HG03439 (cell line): ENCODE results near the gene VWC2L.

Experiments
- ATAC-seq: cut with Tn5 transposase; IDR thresholded peaks from one replicate; pipeline ENCODE4 v1.9.1; 2021; ENCODE audit warnings: mild to moderate bottlenecking, moderate library complexity; ENCODE audit not compliant: unreplicated experiment

VWC2L gene

DNA sequence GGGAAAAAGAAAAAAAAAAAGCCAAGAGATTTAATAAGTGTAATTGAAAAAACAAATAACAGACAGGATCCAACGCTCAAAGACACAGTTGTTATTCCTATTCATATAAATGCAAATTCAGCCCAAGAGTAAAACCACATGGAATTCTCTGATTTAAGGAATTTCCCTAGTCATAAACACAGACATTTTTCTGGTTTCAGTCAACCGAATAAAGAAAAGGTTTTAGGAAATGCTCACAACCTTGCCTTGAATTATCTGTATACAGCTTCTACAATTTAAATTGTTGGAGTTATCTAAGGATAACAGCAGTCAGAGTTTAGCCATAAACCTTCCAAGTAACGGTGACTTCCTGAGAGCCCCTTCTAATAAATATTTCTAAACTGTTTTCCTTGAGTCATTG is 122.7 kb downstream of the VWC2L start:
- ATAC-seq, result no peak

- no peak for ATAC-seq
These were observed 125.8 kb downstream of the VWC2L start for GRCh38 chr2:214536625-214537024.

DNA sequence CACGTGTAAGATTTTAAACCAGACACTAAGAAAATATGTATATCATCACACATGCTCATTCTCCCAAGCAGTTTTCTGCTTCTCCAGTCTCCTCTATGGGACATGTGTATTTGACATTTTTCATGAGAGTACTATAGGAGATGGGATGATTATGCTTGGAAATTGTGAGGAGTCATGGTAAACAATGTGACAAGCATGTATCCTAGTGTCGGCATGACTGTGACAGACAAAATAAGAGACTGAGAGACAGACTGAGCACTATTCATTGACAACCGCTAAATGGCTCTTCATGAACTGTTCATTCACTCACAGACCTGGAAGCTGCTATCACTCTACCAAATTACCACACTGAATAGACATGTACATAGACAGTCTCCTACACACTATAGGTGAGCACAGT is 127.1 kb downstream of the VWC2L start:
- no peak for ATAC-seq

DNA sequence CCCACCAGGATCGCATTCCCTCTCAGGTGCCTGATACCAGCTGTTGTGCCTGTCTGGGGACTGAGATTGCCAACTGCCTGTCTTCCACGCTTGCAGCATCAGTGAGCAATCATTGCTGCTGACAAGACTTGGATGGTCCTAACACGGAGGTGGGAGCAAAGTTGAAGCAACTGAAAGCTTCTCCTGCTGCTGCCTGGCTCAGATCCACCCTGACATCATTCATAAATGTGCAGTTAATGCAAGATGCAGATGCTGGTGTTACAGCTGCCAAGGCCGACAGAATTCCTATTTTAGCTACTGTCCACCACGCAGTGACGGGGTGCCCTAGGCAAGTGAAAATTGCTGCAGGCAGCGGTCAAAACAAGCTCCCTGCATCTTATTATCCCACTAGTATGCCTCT is 131.4 kb downstream of the VWC2L start:
- ATAC-seq, result no peak

DNA sequence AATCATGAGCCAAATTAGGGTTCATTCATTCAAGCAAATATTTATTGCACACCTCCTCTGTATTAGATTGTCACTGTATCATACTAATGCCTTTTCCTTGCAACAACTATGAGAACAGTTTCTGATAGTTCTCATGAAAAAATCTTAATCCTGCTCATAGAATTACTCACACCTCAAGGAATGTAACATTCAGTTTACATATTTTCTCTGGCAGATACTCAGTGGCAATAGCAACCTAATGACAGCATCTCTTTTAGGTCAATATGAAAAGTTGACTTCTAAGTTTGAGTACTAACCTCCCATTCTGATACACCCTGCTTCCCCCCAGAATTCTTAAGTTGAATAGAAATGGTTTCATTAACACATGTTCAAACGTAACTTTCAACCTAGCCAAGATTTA is 132.0 kb downstream of the VWC2L start:
- no peak for ATAC-seq

DNA sequence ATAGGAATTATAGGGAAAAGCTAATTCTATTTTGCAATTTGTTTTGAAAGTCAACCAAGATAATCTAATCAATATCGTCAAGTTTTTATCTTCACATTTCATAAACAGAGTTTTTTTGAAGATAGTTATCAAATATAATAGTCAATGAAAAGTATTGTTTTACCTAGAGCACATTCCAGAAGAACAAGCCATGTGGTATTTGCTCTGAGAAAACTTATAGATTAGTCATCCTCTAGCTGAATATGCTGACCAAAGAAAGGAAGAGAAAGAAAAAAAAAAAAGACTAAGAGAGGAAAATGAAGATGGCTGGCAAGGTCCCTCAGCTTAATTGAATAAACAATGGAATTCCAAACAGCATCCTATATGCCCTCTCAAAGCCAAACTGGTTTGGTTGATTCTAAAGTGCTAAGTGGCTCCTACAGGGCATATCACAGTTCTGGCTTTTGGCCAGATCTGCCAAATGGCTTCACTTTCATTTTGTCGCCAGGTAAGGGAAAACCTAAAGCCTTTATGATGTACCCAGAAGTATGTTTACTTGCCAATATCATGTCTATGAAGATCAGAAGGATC is 132.6 kb downstream of the VWC2L start:
- ATAC-seq, result no peak

DNA sequence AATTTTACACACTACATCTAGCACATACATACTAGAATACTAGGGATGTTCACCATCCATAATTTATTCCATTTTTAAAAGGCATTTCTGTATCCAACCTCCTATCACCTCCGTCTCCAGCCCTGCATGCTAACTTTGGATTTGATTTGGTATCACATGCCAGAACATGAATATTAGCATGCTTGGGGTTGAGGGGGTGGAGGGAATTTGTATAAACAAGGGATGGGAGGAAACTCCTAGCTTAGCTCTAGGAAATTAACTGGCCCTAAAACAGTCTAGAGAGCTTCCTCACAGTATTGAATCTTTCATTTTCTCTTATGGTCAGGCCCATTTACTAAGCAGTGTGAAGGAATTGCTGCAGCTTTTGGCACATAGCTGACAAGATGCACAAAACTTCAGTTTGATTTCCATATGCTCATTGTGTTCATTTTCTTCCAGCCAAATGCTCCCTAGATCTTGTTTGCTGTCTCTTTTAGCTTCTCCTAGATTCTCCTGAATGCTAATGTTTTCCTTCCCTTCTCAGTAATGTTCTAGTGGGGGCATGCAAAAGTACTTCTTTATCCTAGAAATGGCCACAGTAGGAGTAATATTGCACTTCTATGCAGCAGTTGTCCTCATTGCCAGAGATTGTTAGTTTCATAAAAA is 135.2 kb downstream of the VWC2L start:
- no peak for ATAC-seq

DNA sequence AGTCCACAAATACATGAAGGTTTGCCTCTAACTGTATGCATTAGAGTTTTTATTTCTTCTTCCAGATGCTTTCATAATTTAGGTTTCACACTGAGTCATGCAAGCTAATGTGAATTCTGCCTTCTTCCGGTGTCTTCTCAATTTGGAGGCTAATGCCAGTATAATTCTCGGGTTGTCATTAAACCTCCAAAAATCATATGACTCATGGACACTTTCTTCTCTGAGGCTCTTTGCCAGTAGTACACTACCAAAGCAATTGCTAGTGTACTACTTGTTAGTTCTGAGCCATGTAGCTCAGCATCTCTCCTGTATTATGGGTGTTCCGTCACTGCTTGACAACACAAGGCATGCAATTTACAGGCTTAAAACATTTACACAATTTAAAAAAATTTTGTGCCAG is 137.1 kb downstream of the VWC2L start:
- no peak for ATAC-seq

DNA sequence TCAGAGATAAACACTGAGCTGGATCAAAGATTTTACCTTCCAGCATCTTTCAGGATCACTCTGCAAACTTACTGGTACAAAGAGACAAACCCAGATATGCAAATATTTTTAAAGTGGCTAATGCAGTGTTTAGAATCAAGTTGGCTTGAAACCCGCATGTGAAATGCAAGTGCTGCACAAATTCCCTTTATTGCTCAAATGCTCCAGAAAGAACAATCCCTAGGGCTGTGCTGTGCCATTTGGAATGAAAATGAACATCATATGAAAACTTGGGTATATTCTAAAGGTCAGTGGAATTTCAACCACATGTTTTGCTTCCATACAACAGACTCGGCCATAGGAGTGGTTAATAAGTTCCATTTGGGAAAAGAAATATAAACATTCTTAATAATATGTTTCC is 139.1 kb downstream of the VWC2L start:
- no peak for ATAC-seq

DNA sequence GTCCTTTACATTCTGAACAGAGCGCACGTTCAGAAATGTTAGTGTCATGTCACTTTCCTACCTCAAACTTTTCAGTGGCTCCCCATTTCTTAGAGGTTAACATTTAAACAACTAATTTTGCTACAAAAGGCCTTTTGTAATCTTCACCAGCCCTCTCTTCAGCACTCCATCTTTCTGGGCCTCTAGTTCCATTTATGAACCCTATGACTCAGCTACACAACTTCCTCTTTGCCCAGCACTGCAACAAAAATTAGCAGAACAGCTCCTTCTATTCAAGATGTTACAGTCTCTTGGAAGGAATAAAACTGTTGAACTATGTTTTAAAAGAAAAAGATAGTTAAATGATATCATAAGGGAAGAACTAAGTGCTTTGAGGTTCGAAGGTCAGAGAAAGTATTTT is 139.9 kb downstream of the VWC2L start:
- ATAC-seq, result no peak

GRCh38 chr2:214557884-214558283 is 147.0 kb downstream of the VWC2L start:
- no peak for ATAC-seq

DNA sequence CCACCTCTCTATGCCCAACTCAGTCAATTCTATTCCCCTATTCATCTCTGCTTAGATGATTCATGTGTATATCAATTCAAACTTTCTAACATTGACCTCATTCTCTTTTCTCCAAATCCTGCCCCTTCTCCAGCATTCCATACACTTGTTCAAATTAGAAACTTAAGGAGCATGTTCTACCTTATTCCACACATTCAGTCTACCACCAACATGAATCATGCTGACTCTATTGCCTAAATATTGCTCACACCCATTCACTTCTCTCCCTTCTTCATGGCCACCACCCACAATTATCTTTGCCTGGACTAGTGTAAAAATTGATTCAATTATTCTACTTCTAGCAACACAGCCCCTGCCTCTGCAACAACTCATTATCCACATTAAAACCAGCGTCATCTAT is 147.5 kb downstream of the VWC2L start:
- no peak for ATAC-seq

- ATAC-seq, result no peak
These were observed 149.3 kb downstream of the VWC2L start for GRCh38 chr2:214560176-214560575.

DNA sequence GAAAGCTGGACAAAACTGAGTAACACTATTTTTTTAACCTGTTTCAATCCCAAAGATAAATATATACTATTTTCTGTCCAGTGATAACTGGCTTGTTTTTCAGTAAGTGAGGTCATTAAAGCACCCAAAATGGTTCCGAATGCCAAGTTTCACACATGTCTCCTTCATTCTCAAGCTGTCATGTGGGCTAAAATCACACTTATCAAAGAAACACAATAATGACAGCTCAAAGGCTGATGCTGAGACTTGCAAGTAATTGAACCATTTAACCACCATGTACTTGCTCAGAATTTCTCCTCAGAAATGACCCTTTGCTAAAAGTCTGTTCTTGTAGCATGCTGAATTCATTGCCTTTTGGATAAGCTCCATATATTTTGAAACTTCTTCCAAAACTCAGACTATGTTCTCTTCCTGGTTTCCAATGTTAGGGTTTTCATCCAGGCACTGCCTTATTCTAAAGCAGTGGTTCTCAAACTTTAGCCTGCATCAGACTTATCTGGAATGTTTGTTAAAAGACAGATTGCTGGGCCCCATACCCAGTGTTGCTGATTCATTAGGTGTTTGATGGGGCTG is 149.8 kb downstream of the VWC2L start:
- no peak for ATAC-seq

DNA sequence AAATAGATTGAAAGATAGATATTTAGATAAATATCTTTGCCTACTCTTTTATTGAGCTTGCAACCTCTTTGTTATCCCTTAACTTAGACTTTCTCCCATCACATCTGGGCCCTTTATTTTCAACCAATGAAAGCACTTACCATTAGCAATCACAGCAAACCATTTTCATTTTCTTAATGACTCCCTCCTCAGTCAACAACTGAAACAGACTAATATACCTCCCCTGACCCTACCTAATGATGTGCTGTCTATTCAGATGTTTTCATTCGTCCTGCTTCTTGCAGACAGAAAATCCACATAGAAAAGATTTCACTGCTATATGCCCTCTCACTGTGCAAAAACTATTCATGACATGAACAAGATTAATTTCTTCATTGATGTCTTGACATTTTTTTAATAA is 154.4 kb downstream of the VWC2L start:
- ATAC-seq, result no peak

DNA sequence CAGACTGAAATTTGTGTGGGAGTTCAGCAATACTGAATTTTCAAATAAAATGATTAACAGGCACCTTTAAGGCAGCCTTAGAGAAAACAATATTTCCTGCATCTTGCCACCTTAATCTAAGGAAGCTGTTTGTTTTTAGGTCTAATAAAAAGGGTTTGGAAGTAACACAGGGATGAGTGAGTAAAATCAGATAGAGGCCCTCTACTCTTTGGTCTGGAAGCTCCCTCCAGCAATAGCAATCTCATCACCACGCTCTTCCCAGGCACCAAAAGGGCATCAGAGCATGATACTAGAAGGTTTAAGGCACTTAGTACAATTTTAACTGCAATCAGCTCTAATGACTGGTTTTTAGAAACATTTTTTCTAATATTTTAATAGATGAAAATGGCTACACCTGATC is 155.6 kb downstream of the VWC2L start:
- ATAC-seq, result no peak

GRCh38 chr2:214569419-214570035 is 158.7 kb downstream of the VWC2L start:
- no peak for ATAC-seq

GRCh38 chr2:214574084-214574781 is 163.4 kb downstream of the VWC2L start:
- no peak for ATAC-seq

GRCh38 chr2:214575030-214575429 is 164.2 kb downstream of the VWC2L start:
- no peak for ATAC-seq

- no peak for ATAC-seq
These were observed 164.6 kb downstream of the VWC2L start for GRCh38 chr2:214575465-214575864.

DNA sequence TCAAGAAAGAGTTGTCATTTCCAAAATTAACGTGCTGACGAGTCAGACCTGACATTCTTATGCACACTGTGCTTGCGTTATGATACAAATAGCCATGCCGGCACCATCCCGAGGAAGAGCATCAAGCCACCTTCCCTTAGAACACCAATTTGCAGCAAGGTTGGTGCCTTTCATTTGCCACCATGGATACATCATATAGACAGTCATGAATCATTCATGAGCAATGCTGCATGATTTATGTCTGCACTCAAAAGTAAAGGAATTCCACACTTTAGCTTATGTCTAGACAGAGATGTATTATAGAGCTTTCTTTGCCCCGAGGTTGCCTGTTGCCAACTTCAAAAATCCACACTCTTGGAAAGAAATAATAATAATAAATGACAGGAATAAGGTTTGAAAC is 166.9 kb downstream of the VWC2L start:
- no peak for ATAC-seq

GRCh38 chr2:214578442-214578841 is 167.6 kb downstream of the VWC2L start:
- no peak for ATAC-seq
